HCT116 (cell line): Measurements from ENCODE around the gene BTLA. TPM values are rescaled to one million over a fixed set of nuclear protein-coding genes. Genes with fewer than 3 reads are reported as not detected.

Experiments used
- ATAC-seq: fragments of 200-7000 bp; cut with Tn5 transposase; 2 replicates; pipeline ENCODE4 v1.9.1; 2020; ENCODE audit warnings: mild to moderate bottlenecking, moderate library complexity
- BruUV-seq: library from RNA; stranded (reverse); fragments of 400-500 nt; replicated peaks from 2 replicates; lab custom pipeline; 2021; lab: Mats Ljungman, UMichigan
- CTCF ChIA-PET: fragments of 300-600 bp; sonication (Branson Sonifier 250); formaldehyde crosslinking; loops from one replicate; lab custom pipeline; 2021; ENCODE audit warnings: antibody characterized with exemption; lab: Charles Lee
- POLR2A ChIA-PET: fragments of 300-600, 350-600 bp; sonication (Branson Sonifier 250); formaldehyde crosslinking; loops from one replicate; lab custom pipeline; 2021; ENCODE audit warnings: antibody characterized with exemption; lab: Charles Lee
- RAD21 ChIA-PET, 2 experiments: fragments of 300-600 bp; sonication (Branson Sonifier 250); formaldehyde crosslinking; loops; one replicate each; lab custom pipeline; 2023; ENCODE audit warnings: low total read pairs in 2 of 2; ENCODE audit not compliant: uncharacterized antibody in 2 of 2, unreplicated experiment in 2 of 2, low non-redundant PET in 1 of 2; lab: Charles Lee
- DNase-seq: peaks from one replicate; pipeline ENCODE4 v3.0.0-alpha.2; 2010; ENCODE audit warnings: low read depth, low spot score
- H2AFZ ChIP-seq: fragments of 200-600 bp; shearing (Covaris generic), sonication (generic); 2 replicates; pipeline ENCODE4 v1.6.1; 2017; ENCODE audit warnings: low read depth, mixed run types, mixed read lengths, antibody characterized with exemption, low read length; ENCODE audit not compliant: poor library complexity, severe bottlenecking
- H3K27ac ChIP-seq: 2 replicates; pipeline ENCODE4 v1.5.1; 2012; ENCODE audit warnings: low read depth, low read length
- H3K27me3 ChIP-seq: fragments of 200-600 bp; sonication (generic); 2 replicates; pipeline ENCODE4 v1.6.1; 2016; ENCODE audit warnings: mixed run types, low read length, mixed read lengths; ENCODE audit not compliant: insufficient read depth
- H3K36me3 ChIP-seq, 2 experiments: fragments of 200-500 bp in 1 of 2; fragments of 200-600 bp in 1 of 2; sonication (Bioruptor generic) in 1 of 2; sonication (generic) in 1 of 2; 2 replicates each; pipeline versions ENCODE4 v1.5.1 to v1.6.1; 2014 to 2016; ENCODE audit warnings: low read length in 2 of 2, inconsistent platforms in 1 of 2, mixed read lengths in 1 of 2, mixed run types in 1 of 2; ENCODE audit not compliant: insufficient read depth in 2 of 2, control insufficient read depth in 1 of 2
- H3K4me1 ChIP-seq, 2 experiments: fragments of 200-600 bp in 1 of 2; sonication (generic) in 1 of 2; 2 replicates each; pipeline versions ENCODE4 v1.5.1 to v1.6.1; 2012 to 2017; ENCODE audit warnings: low read length in 2 of 2, inconsistent platforms in 1 of 2, mild to moderate bottlenecking in 1 of 2, mixed read lengths in 1 of 2, mixed run types in 1 of 2, moderate library complexity in 1 of 2; ENCODE audit not compliant: insufficient read depth in 2 of 2, control insufficient read depth in 1 of 2
- H3K4me2 ChIP-seq: fragments of 200-600 bp; sonication (generic); 2 replicates; pipeline ENCODE4 v1.6.1; 2017; ENCODE audit warnings: mixed run types, low read length, mixed read lengths
- H3K4me3 ChIP-seq, 2 experiments: fragments of 200-600 bp in 1 of 2; sonication (generic) in 1 of 2; replicated peaks in 1 of 2; 2 replicates each; pipeline ENCODE4 v1.5.1; 2011 to 2016; ENCODE audit warnings: low read length in 2 of 2, control low read depth in 1 of 2, low read depth in 1 of 2, mild to moderate bottlenecking in 1 of 2, mixed read lengths in 1 of 2, mixed run types in 1 of 2
- H3K79me2 ChIP-seq: fragments of 200-600 bp; sonication (generic); 2 replicates; pipeline ENCODE4 v1.6.1; 2017; ENCODE audit warnings: mild to moderate bottlenecking, mixed run types, low read length, moderate library complexity, mixed read lengths; ENCODE audit not compliant: insufficient read depth
- H3K9ac ChIP-seq: fragments of 200-600 bp; sonication (generic); 2 replicates; pipeline ENCODE4 v1.6.1; 2016; ENCODE audit warnings: low read length, mixed read lengths
- H3K9me2 ChIP-seq: fragments of 200-600 bp; sonication (generic), shearing (Covaris generic); 2 replicates; pipeline ENCODE4 v1.6.1; 2017; ENCODE audit warnings: mixed run types, mild to moderate bottlenecking, moderate library complexity; ENCODE audit not compliant: insufficient read depth
- H3K9me3 ChIP-seq, 2 experiments: fragments of 200-500 bp in 1 of 2; fragments of 200-600 bp in 1 of 2; sonication (Bioruptor generic) in 1 of 2; sonication (generic) in 1 of 2; 2 replicates each; pipeline ENCODE4 v1.6.1; 2014 to 2017; ENCODE audit warnings: low read length in 2 of 2, mixed read lengths in 2 of 2, inconsistent platforms in 1 of 2, low read depth in 1 of 2, mild to moderate bottlenecking in 1 of 2, mixed run types in 1 of 2, moderate library complexity in 1 of 2; ENCODE audit not compliant: control insufficient read depth in 1 of 2, insufficient read depth in 1 of 2
- H4K20me1 ChIP-seq: fragments of 200-600 bp; sonication (generic), shearing (Covaris generic); 2 replicates; pipeline ENCODE4 v1.6.1; 2017; ENCODE audit warnings: mixed run types, mild to moderate bottlenecking, moderate library complexity; ENCODE audit not compliant: insufficient read depth
- CTCF ChIP-seq, 3 experiments: fragments of 200-600 bp in 1 of 3; sonication (generic) in 1 of 3; IDR thresholded peaks in 2 of 3; conservative IDR thresholded peaks in 1 of 3; 2 replicates each; pipeline ENCODE4 v1.5.1; 2012 to 2017; ENCODE audit warnings: low read depth in 2 of 3, low read length in 2 of 3, antibody characterized with exemption in 1 of 3, borderline replicate concordance in 1 of 3, control low read depth in 1 of 3, mild to moderate bottlenecking in 1 of 3, mixed read lengths in 1 of 3, mixed run types in 1 of 3, moderate library complexity in 1 of 3; ENCODE audit not compliant: insufficient read depth in 1 of 3
- EGR1 ChIP-seq: IDR thresholded peaks from 2 replicates; pipeline ENCODE4 v1.6.1; 2012; ENCODE audit warnings: low read depth
- FOSL1 ChIP-seq: IDR thresholded peaks from 2 replicates; pipeline ENCODE4 v1.6.1; 2012; ENCODE audit warnings: low read depth
- RAD21 ChIP-seq: IDR thresholded peaks from 2 replicates; pipeline ENCODE4 v1.6.1; 2012; ENCODE audit warnings: low read depth, mild to moderate bottlenecking
- ZNF274 ChIP-seq: fragments of 200-500 bp; sonication (Bioruptor generic); IDR thresholded peaks from 2 replicates; pipeline ENCODE4 v1.6.1; 2014; ENCODE audit warnings: mild to moderate bottlenecking, low read depth, low read length, inconsistent platforms
- intact Hi-C: fragments of 100-400 bp; cut with micrococcal nuclease; formaldehyde crosslinking; loops from 2 replicates; pipeline ENCODE4 v1.10.0; 2022
- total RNA-seq: library from RNA; stranded (reverse); gene quantifications from one replicate; pipeline ENCODE4 v1.2.1, GENCODE V29; 2021; ENCODE audit not compliant: unreplicated experiment

Gene BTLA
- total RNA-seq, 1 experiment from 2014 or later = 0.17 TPM

- Histone ChIP-seq H3K4me2 (no peak overlapping the region), H3K36me3 (peaks cover 0 to 14% of the 10 kb centered on the region in 2 experiments; a peak in 3 of 4 replicates), H2AFZ (no peak overlapping the region), H3K27me3 (no peaks in the 10 kb centered on the region), H3K79me2 (0 out of 2 replicates have a peak, but pooled peaks cover 4% of the 10 kb centered on the region), H3K9me2 (no peaks in the 10 kb centered on the region), H3K9ac (no peak overlapping the region), H4K20me1 (no peaks in the 10 kb centered on the region), H3K27ac (no peak overlapping the region), H3K9me3 (no peaks in the 10 kb centered on the region), H3K4me3 (no peak overlapping the region), H3K4me1 (no peaks in the 10 kb centered on the region)
- BruUV-seq = no TSS peak
- intact Hi-C loops = loop anchor here (1.0 kb wide), 1 partner anchor 18 kb away; no protein-coding TSS in a partner anchor
- TF ChIP-seq EGR1 (no peak), FOSL1 (no peak)
- ATAC-seq (no peak), DNase-seq (no peak)
- POLR2A ChIA-PET = no interaction called here
- CTCF ChIA-PET = no interaction called here
- RAD21 ChIA-PET = no interaction called here
These were observed 40.8 kb upstream of the BTLA start for GRCh38 chr3:112539825-112540650.

- no peaks in the 10 kb centered on the region for H3K9me2 ChIP-seq
- no TSS peak for BruUV-seq
- no peaks in the 10 kb centered on the region for H3K9me3 ChIP-seq
- CTCF ChIA-PET = interaction anchor here (0.7 to 1.2 kb wide), 5 partner anchors 11 to 420 kb away, joined by 3 to 11 read pairs (median 5); partner anchors contain the start of gene SLC9C1
- DNase-seq (peak; percentile 6), ATAC-seq (no peak)
- no peaks in the 10 kb centered on the region for H3K4me1 ChIP-seq
- no peak overlapping the region for H3K9ac ChIP-seq
- H3K36me3 ChIP-seq = peaks cover 10 to 30% of the 10 kb centered on the region in 2 experiments; a peak in 3 of 4 replicates
- no peak overlapping the region for H3K4me2 ChIP-seq
- H3K27ac ChIP-seq = no peak overlapping the region
- POLR2A ChIA-PET = no interaction called here
- H2AFZ ChIP-seq = no peak overlapping the region
- no peaks in the 10 kb centered on the region for H3K27me3 ChIP-seq
- intact Hi-C loops = loop anchor here (1.0 to 5.0 kb wide), 4 partner anchors 204 to 419 kb away; no protein-coding TSS in a partner anchor
- RAD21 ChIA-PET = no interaction called here
- TF ChIP-seq RAD21 (peak; percentile 35; the same call in 1 of the 2 replicates), ZNF274 (no peak), CTCF (IDR thresholded peaks at IDR 0.05 in 2 of 3, conservative IDR thresholded peaks at IDR 0.05 in 1 of 3; ENCODE audit: borderline replicate concordance in 1 of 3, insufficient read depth in 1 of 3, low read depth in 2 of 3, low read length in 2 of 3) (peak in 2 of 3 experiments; percentile 31 to 73; a peak in 3 of 6 replicates)
- H4K20me1 ChIP-seq = no peaks in the 10 kb centered on the region
- no peaks in the 10 kb centered on the region for H3K79me2 ChIP-seq
- H3K4me3 ChIP-seq = no peak overlapping the region
These were observed 32.1 kb upstream of the BTLA start for GRCh38 chr3:112531358-112531781.
